C4-2B (cell line): ENCODE results near the gene KLHL35.

ENCODE experiments used
- H3K27ac ChIP-seq: fragments of 450-650 bp; 2 replicates; pipeline ENCODE4 v1.5.1; 2017
- ZFX ChIP-seq: fragments of 450-650 bp; IDR thresholded peaks from 2 replicates; pipeline ENCODE4 v1.6.1; 2017
- TF ChIP-seq, protein P1 (sequence below): fragments of 450-650 bp; conservative IDR thresholded peaks from 2 replicates; pipeline ENCODE4 v1.5.1; 2017; ENCODE audit warnings: mild to moderate bottlenecking

The KLHL35 gene

DNA sequence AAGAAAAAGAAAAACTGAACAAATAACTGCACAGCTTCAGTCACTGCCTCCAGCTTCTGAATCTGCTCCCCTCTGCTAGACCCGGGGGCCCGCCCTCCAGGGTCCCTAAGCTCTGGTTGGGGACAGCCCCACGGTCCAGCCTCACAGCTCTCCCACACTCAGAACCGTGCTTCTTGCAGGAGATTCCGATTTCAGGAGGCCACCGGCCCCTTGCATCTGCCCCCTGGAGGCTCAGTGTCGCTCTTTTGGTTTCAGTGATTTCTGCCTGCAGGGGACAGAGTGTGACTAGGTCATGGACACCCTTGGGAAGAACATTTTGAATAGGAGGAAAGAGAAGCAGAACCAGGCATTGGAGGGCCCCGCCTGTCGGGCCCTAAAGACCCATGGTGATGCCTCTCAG is 56.8 kb downstream of the KLHL35 start:
- TF ChIP-seq, protein P1, sequence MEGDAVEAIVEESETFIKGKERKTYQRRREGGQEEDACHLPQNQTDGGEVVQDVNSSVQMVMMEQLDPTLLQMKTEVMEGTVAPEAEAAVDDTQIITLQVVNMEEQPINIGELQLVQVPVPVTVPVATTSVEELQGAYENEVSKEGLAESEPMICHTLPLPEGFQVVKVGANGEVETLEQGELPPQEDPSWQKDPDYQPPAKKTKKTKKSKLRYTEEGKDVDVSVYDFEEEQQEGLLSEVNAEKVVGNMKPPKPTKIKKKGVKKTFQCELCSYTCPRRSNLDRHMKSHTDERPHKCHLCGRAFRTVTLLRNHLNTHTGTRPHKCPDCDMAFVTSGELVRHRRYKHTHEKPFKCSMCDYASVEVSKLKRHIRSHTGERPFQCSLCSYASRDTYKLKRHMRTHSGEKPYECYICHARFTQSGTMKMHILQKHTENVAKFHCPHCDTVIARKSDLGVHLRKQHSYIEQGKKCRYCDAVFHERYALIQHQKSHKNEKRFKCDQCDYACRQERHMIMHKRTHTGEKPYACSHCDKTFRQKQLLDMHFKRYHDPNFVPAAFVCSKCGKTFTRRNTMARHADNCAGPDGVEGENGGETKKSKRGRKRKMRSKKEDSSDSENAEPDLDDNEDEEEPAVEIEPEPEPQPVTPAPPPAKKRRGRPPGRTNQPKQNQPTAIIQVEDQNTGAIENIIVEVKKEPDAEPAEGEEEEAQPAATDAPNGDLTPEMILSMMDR: no peak
- peak overlapping the region; percentile 0; the same call in 1 of the 2 replicates for H3K27ac ChIP-seq

DNA sequence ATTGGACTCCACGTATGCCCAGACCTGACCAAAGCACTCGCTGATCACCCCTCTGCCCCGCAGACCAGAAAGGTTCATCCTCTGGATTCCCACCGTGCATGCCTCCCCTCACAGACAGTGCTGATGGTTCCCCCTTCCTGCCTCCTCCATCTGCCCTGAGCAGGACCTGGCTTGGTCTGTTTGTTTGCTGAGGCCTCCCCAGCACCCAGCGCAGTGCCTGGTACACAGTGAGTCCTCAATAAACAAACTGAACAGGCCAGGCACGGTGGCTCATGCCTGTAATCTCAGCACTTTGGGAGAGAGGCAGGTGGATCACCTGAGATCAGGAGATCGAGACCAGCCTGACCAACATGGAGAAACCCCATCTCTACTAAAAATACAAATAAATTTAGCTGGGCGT is 57.4 kb downstream of the KLHL35 start:
- peak overlapping the region; percentile 0; the same call in 1 of the 2 replicates for H3K27ac ChIP-seq
- TF ChIP-seq ZFX: no peak
- TF ChIP-seq, protein P1: no peak

DNA sequence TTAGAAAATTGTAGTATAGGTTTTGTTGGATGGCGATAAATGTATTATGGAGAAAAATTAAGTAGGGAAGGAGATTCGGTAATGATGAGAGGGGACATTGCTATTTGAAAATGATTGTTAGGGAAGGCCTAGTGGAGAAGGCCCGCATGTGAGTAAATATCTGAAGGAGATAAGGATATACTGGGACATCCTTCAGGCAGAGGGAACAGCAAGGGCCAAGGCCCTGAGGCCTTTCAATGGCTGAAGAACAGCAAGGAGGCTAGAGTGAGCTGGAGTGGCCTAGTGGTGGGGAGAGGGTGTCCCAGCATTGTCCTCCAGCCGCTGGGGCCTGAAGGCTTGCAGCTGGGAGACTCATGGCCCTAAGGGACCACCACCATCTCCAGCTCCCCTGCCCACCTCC is 58.4 kb downstream of the KLHL35 start:
- no peak for TF ChIP-seq ZFX
- TF ChIP-seq, protein P1: no peak
- no peak overlapping the region; the same call in 1 of the 2 replicates for H3K27ac ChIP-seq

DNA sequence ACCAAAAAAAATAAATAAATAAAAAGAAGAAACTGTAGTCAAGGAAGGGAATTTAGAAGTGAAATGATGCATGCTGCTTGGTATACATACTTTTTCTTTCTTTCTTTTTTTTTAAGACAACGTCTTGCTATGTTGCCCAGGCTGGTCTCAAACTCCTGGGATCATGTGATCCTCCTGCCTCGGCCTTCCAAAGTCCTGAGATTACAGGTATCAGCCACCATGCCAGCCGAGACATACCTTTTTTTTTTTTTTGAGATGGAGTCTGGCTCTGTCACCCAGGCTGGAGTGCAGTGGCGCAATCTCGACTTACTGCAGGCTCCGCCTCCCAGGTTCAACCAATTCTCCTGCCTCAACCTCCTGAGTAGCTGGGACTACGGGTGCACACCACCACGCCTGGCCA is 59.8 kb downstream of the KLHL35 start:
- TF ChIP-seq, protein P1: no peak
- TF ChIP-seq ZFX: no peak
- peak overlapping the region; percentile 92 for H3K27ac ChIP-seq
